Measurements from ENCODE around the gene PHACTR1. TPM values are rescaled to one million over a fixed set of nuclear protein-coding genes. Genes with fewer than 3 reads are reported as not detected.

The PHACTR1 gene
- total RNA-seq, 2 experiments from 2014 or later = 0.11 TPM; not detected in 1

GRCh38 chr6:12891595-12891994 is 175.0 kb downstream of the PHACTR1 start:
- no peak for DNase-seq
- Mint-ChIP-seq H3K4me3 (no peak overlapping the region), H3K27me3 (peaks cover 2% of the 10 kb centered on the region), H3K9me3 (peaks cover 10% of the 10 kb centered on the region), H3K36me3 (ENCODE audit: low read depth) (no peaks in the 10 kb centered on the region), H3K4me1 (ENCODE audit: low read depth) (no peaks in the 10 kb centered on the region), H3K27ac (no peak overlapping the region)
- no peak for ATAC-seq
- no peak for TF ChIP-seq CTCF (IDR thresholded peaks at IDR 0.05)
- ChIA-PET CTCF (interaction anchor here (1.1 to 3.3 kb wide), 5 partner anchors 13 to 1236 kb away, joined by 3 to 16 read pairs (median 5); no protein-coding TSS in a partner anchor), POLR2A (no interaction called here)
- intact Hi-C loops (cut with micrococcal nuclease) = loop anchor here (5.0 kb wide), 1 partner anchor 254 kb away; no protein-coding TSS in a partner anchor

GRCh38 chr6:12892151-12892550 is 175.6 kb downstream of the PHACTR1 start:
- Mint-ChIP-seq H3K4me3 (no peak overlapping the region), H3K27ac (no peak overlapping the region), H3K36me3 (ENCODE audit: low read depth) (no peaks in the 10 kb centered on the region), H3K27me3 (peaks cover 4% of the 10 kb centered on the region), H3K9me3 (peaks cover 10% of the 10 kb centered on the region), H3K4me1 (ENCODE audit: low read depth) (no peaks in the 10 kb centered on the region)
- ChIA-PET CTCF (interaction anchor here (1.1 to 3.3 kb wide), 5 partner anchors 14 to 1236 kb away, joined by 3 to 16 read pairs (median 5); no protein-coding TSS in a partner anchor), POLR2A (no interaction called here)
- no peak for TF ChIP-seq CTCF (IDR thresholded peaks at IDR 0.05)
- ATAC-seq = no peak
- no peak for DNase-seq
- intact Hi-C loops (cut with micrococcal nuclease) = loop anchor here (5.0 kb wide), 1 partner anchor 255 kb away; no protein-coding TSS in a partner anchor

GRCh38 chr6:12893036-12893435 is 176.5 kb downstream of the PHACTR1 start:
- CTCF ChIA-PET = interaction anchor here (1.2 to 3.3 kb wide), 5 partner anchors 18 to 1238 kb away, joined by 3 to 16 read pairs (median 5); no protein-coding TSS in a partner anchor
- ATAC-seq = no peak
- Mint-ChIP-seq H3K27ac (no peak overlapping the region), H3K9me3 (peaks cover 10% of the 10 kb centered on the region), H3K27me3 (peaks cover 6% of the 10 kb centered on the region), H3K4me3 (no peak overlapping the region), H3K4me1 (ENCODE audit: low read depth) (no peaks in the 10 kb centered on the region), H3K36me3 (ENCODE audit: low read depth) (no peaks in the 10 kb centered on the region)
- intact Hi-C loops (cut with micrococcal nuclease) = loop anchor here (5.0 kb wide), 1 partner anchor 256 kb away; no protein-coding TSS in a partner anchor
- DNase-seq = no peak
- POLR2A ChIA-PET = no interaction called here
- TF ChIP-seq CTCF (IDR thresholded peaks at IDR 0.05) = no peak

GRCh38 chr6:12895721-12896120 is 179.2 kb downstream of the PHACTR1 start:
- intact Hi-C loops (cut with micrococcal nuclease) = no loop called here
- TF ChIP-seq CTCF (IDR thresholded peaks at IDR 0.05) = no peak
- DNase-seq (no peak), ATAC-seq (no peak)
- no peaks in the 10 kb centered on the region for H3K36me3 Mint-ChIP-seq (ENCODE audit: low read depth)
- no peaks in the 10 kb centered on the region for H3K4me1 Mint-ChIP-seq (ENCODE audit: low read depth)
- no peak overlapping the region for H3K4me3 Mint-ChIP-seq
- peaks cover 7% of the 10 kb centered on the region for H3K9me3 Mint-ChIP-seq
- peaks cover 18% of the 10 kb centered on the region for H3K27me3 Mint-ChIP-seq
- ChIA-PET POLR2A (no interaction called here), CTCF (no interaction called here)
- H3K27ac Mint-ChIP-seq = no peak overlapping the region

- ChIA-PET CTCF (no interaction called here), POLR2A (no interaction called here)
- intact Hi-C loops (cut with micrococcal nuclease) = no loop called here
- Mint-ChIP-seq H3K36me3 (ENCODE audit: low read depth) (no peaks in the 10 kb centered on the region), H3K4me1 (ENCODE audit: low read depth) (no peaks in the 10 kb centered on the region), H3K27me3 (peaks cover 18% of the 10 kb centered on the region), H3K4me3 (no peak overlapping the region), H3K9me3 (peaks cover 3% of the 10 kb centered on the region), H3K27ac (no peak overlapping the region)
- ATAC-seq (no peak), DNase-seq (no peak)
- TF ChIP-seq CTCF (IDR thresholded peaks at IDR 0.05) = no peak
Measured at GRCh38 chr6:12896208-12896733, 179.7 kb downstream of the PHACTR1 start.
